T-helper 9 cell (primary cell): ENCODE results near the gene CHRDL2.

Experiments used
- DNase-seq: peaks from one replicate; pipeline ENCODE4 v3.0.0-alpha.2; 2020

CHRDL2 gene

DNA sequence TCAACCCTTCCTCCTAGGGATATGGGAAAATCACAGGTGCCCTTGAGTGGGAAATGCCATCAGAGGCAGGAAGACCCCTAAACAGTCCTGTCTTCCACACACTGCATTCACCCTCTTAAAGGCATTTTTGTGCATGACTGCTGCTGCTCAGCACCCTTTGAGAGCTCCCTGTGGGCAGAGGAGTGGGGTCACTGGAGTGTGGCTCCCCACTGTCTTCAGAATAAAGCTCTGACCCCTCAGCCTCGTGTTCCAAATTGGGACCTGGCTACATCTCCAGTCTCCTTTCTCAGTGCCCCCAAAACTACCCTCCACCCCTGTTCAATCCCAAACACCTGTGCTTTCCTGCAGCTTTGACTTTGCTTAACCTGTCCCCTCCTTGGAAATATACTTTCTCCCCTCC lies 46.6 kb downstream of the CHRDL2 start:
- DNase-seq, result no peak

DNA sequence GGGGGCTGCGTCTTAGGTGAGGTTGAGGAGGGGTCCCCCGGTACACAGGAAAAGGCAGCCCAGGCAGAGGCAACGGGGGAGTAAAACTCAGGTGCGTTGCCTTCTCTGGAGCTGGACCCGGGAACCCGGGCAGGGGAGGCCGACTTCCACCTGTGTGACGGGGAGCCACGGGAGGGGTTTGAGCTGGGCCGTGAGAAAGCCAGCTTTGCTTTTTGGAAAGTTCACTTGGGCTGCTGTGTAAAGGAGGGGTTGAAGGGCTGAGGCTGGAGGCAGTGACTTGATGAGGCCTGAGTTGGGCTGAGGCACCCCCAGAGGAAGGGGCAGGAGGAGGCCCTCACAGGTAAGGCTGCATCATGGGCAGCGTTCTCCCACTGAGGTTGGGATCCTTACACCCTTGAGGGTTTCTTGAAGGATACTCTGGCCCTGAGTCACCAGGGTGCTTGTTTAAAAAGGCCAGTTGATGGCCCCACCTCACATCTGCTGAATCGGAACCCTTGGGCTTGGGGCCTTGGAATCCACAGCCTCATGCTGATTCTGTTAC lies 47.2 kb downstream of the CHRDL2 start:
- no peak for DNase-seq

- DNase-seq, result no peak
These were observed 47.9 kb downstream of the CHRDL2 start for GRCh38 chr11:74683279-74683871.

GRCh38 chr11:74682731-74683278 lies 48.4 kb downstream of the CHRDL2 start:
- DNase-seq, result no peak

- DNase-seq, result no peak
These were observed 49.3 kb downstream of the CHRDL2 start for GRCh38 chr11:74681686-74682651.

GRCh38 chr11:74680703-74681531 lies 50.3 kb downstream of the CHRDL2 start:
- no peak for DNase-seq

- no peak for DNase-seq
These were observed 51.1 kb downstream of the CHRDL2 start for GRCh38 chr11:74680035-74680671.

GRCh38 chr11:74679513-74679865 lies 51.7 kb downstream of the CHRDL2 start:
- DNase-seq, result no peak

DNA sequence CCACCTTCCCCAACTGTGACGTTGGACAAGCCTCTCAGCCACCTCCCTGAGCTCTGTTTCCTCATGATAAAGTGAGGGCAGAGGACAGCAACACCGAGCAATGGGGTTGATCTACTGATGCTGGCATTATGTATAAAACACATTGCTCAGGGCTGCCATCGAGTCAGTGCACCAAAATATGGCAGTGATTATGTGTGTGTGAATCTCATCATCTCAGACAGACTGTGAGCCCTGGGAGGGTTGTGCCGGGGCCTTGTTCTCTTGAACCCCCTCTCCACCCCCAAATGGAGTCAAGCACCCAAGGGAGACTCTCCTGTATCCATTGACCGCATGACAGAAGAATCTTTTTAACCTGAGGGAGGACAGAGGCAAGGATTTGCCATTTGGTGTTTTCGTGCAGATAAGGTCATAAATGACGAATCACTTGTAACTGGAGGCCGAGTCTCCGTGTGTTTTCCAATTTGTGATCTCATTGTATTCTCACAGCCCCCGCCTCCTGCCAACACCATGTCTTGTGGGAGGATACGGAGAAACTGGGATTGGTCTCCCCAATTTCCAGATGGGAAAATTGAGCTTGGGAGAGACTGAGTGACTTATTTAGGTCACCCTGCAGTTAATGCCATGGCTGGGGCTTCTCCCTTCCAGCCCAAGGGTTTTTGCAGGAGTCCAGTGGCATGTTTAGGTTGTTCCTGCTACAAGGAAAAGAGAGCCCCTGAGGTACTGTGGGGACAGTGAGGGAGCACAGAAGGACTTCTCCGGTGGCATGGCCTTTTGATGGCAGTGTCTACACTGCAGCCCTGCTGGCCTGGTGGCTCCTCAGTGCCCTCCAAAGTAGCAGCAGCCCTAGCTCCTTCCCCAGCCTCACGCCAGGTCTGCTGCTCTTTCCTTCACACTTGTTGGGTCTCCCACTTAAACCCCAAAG lies 52.4 kb downstream of the CHRDL2 start:
- no peak for DNase-seq

GRCh38 chr11:74678041-74678440 lies 53.2 kb downstream of the CHRDL2 start:
- DNase-seq, result no peak

DNA sequence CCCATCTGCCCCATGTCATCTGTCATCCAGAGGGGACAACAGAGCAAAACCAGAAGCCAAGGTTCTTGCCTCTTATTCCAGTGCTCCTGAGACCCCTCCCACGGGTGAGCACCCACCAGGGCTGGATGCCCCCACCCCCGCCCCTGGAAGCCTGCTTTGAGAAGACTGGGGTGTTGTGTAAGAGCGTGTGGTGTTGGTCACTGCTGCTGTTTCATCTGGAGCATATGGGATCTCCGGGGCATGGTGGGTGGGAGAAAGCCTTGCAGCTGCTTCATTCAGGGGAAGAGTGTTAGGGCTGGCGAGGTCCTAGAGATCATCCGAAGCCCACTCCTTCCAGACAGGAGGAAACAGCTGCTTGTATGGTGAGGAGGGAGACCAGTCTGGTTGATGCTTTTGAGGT lies 54.1 kb downstream of the CHRDL2 start:
- DNase-seq, result no peak

- no peak for DNase-seq
These were observed 54.6 kb downstream of the CHRDL2 start for GRCh38 chr11:74676596-74676995.

DNA sequence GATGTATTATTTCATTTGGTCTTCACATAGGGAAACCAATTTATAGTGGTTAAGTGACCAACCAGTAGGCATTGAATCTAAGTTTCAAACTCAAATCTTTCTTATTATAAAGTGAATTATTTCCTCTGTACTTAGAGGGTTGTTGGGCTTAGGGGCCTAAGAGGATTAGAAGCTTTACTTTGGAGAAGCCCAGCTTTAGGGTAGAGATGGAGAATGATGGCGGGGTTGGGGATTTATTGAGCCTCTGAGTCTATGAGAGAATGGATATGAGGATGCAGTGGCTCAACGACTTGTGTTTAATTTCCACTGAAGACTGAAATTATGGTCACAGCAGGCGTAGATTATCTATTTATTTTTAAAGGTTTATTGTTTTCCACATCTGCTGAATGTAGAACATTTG lies 55.5 kb downstream of the CHRDL2 start:
- DNase-seq, result no peak

- no peak for DNase-seq
These were observed 57.4 kb downstream of the CHRDL2 start for GRCh38 chr11:74673693-74674360.

DNA sequence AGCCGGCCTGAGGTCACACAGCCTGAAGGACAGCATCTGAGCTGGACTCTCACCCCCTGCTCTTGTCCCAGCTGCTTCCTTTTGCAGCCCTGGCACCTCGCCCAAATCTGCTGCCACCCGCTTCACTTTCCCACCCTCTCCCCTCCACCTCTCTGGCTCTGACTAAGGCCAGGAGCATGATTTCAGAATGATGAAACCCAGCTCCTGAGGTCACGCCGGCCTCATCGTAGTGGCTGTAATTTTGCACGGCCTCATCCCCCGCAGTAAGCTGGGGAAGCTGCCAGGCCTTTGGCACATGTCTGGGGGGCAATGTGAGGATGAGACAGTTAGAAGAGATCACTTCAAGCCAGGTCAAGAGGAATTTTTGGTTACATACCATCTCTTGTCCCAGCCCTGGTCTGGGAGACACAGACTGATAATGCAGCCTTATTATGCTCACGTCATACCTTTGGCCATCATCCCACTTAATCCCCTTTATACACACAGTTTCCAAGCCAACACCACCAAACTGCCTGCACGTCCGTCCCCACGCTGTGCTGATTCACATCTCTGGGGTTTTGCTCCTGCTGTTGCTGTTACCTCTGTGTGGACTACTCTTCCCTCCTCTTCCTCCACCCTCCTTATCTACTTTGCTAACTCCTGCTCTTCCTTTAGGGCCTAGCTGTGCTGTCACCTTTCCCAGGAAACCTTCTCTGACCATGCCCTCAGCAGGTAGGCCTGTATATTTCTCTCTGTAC lies 58.1 kb downstream of the CHRDL2 start:
- no peak for DNase-seq

- DNase-seq, result no peak
These were observed 58.8 kb downstream of the CHRDL2 start for GRCh38 chr11:74672332-74672955.

DNA sequence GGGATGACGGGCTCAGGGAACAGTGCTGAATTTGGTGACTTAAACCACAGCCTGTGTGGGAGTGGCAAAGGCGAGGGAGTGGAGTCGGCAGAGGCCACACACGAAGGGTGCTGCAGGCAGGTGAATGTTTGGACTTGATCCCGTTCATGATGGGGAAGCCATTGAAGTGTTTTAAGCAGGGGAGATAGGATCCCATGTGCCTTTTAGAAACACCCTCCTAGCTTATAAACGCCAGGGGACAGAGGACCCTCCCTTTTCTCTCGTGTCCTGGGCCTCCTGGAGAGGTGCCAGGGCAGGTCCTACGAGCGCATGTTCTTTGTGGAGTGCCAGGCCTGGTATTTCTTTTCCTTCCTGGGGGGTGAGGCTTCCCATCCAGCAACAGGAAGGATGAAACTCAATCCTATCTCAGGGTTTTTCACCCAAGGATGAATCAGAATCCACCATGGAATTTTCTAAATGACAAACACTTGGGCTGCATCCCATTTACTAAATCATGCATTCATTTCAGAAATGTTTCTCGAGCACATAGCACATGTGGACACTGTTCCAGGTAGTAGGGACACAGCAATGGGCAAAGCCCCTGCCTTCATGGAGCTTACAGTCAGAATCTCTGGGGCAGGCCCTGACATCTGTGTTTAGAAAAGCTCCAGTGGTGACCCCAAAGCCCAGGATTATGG lies 59.6 kb downstream of the CHRDL2 start:
- no peak for DNase-seq

GRCh38 chr11:74670171-74670570 lies 61.1 kb downstream of the CHRDL2 start:
- no peak for DNase-seq
